ENCODE results near the gene RARB.

RARB gene

DNA sequence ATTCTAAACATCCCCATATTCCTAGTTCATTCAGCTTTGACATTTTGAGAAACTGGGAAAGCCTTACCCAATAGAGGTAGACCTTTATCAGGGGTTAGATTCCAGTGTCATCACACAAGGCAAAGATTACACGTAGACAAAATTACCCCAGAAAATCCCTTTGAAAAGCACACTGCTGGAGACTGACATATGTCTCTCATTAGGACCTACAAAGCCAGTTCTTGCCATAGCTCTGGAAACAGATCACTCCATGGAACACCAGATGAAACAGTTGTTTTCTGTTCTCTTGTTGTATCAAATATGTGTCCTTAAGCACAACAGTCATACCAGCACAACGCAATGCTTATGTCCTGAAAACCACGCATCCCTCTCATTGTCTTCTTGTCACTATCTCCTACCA lies 44.7 kb downstream of the RARB start:
- DNase-seq (ENCODE audit: low read depth), result peak; percentile 6

DNA sequence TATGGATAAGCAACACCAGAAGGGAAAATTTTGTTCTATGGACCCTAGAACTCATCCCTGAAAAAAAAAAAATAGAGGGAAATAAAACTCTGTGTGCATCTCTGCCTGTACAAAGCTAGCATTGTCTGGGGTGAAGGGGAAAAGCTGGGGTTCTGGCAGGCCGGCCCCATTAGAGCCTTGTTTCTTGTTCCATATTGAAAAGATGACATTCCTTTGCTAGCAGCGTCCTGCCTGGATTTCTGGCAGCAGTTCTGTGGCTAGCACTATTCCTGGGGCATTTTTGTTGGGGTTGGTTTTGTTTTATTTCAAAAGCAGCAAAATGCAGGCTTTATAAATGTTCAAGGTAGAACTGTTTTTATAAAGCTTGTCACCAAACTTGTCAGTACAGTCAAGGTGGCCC lies 45.2 kb downstream of the RARB start:
- no peak for DNase-seq (ENCODE audit: low read depth)

DNA sequence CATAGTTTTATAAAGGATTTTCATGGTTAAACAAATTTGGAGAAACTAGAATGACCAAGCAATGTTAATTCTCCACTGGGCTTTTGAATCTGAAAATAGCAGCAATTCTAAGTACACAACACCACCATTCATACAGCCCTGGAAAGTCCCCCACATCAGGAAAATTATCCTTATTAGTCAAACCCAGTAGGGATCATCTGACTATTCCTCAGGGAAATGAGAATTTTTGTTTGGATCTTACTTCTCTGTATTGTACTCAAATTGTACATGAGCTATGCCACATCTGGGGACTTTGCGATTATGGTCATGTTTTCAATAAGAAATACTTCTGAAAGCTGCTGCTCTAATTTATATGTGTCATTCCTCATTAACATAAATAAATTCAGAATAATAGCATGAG lies 46.0 kb downstream of the RARB start:
- DNase-seq (ENCODE audit: low read depth), result no peak

DNA sequence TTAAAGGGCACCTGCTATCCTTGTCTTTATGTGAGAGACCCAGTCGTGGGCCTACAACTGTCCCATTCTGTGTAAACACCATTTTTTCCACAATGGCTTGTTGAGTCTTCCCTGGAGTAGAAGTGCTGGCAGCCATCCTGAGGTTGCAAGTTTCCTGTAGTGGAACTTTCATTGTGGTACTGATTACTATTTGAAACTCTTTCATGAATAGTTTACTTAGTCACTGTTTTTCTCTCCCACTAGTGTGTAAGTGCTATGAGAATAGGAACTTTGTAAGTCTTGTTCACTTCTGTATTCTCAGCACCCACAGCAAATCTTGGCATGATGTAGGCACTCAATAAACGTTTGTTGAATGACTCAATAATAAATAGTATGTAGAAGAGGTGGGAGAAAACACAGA lies 48.6 kb downstream of the RARB start:
- DNase-seq (ENCODE audit: low read depth), result no peak

DNA sequence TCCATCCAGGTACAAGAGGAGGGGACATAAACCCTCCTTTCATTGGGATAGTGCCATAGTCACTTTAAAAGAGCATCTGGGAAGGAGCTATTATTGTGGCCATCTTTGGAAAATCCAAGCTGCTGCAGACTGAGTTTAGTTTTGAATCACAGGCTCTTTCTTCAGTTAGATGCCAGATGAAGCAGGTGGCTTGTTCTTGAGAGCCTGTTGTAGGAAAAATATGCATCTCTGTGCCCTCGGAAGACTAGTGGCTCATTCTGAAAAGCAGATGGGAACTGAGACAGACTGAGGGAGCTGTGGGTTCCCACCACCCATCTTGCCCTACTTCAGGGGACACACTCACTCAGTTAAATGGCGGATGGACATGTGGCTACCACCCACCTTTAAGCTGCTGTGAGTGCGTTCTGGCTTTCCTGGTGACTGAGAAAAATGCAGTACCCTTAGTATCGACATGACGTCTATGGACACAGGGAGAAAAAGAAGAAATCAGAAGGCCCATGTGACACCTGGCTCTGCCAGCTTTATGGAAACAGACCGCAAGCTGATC lies 50.2 kb downstream of the RARB start:
- no peak for DNase-seq (ENCODE audit: low read depth)

DNA sequence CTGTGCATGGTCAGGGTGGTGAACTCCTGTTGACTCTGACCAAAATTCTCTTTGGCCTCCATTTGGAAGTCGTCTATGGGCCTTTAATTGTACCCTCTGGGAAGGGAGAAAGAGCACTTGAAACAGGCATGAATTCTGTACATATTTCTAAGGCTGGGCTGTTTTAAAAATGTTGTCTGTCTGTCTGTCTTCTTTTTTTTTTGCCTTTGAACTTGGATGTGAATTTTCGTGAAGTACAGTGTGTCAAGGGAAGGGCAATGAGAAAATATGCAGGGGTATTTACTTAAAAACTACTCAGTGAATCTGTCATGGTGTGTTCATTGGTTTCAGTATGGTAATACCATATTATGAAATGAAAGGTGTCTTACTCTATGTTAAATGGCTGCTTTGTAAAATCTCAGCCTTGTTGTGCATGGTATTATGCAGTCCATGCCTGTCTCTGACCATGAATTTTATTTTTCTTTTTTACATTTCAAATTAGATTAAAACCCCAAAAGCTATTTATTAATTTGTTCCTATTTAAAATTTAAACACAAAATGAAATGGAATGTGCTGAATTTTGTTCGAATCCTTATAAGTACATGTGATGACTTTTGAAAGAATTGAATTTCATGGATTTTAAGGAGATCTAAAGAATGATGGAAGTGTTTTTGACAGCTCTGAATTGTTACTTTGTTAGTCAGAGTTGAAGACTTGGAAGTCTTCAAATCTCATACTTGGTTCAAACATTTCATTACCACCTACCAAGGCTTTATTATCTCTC lies 51.1 kb downstream of the RARB start:
- no peak for DNase-seq (ENCODE audit: low read depth)

DNA sequence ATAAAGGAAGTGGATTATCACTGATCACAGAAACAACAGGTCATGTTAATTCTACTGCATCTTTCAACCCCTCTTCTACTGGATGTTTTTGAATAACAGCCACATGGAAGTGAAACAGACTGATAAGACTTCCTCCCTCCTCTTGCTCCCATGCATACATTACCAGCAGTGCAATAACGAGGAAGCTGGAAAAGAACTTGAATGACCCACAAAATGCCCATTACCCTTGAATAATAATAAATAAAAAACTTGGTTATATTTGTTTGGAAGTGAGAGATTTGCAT lies 51.6 kb downstream of the RARB start:
- DNase-seq (ENCODE audit: low read depth), result no peak

DNA sequence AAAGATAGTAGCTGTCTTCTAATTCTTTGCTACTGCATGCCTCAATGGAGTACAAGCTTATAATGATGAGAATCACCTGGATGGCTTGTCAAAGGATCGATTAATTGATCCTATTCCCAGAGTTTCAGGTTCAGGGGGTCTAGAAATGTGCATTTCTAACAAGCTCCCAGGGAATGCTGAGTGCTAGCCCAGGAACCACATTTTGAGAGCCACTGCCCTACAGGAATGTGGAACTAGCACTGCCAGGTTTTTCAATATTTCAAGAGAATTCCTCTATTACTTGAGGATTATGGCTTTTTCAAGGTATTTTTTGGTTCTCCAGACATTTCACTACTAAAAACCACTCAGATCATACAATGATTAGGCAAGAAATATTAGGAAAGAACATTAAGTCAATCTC lies 52.7 kb downstream of the RARB start:
- DNase-seq (ENCODE audit: low read depth), result no peak

DNA sequence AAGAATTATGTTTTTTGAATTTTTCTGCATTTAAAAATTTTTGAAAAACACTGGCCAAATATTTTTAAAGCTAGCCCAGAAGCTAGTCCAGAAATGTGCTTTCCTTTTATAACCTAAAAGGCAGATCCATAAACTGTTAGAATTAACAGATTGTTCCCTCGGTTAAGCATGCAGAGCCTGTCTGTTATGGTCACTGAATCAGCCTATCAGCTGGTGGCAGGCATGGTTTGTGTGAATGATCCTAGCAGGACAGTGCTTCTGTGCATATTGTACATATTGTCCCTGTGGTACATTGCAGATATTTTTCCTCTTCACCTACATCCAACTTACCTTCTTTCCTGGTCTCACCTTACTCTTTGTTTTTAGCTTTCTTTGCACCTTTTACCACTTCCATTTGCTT lies 53.3 kb downstream of the RARB start:
- DNase-seq (ENCODE audit: low read depth), result no peak

DNA sequence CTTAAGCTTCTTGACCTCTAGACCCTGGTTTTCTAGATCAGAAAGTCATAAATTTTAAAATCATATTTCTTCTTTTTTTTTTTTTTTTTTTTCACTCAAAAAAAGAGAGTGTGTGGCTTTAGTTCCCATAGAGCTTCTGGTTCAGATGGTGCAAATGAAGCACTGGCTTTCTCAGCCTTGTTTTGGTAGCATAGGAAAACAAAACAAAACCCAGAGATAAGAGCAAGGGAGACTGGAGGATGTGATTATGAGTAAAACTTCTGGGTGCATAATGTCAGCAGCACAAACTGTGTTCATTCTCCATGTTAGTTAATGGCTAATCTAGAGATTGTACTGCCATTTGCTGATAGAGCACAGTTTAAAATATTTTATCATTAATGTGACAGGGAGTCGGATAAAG lies 55.4 kb downstream of the RARB start:
- no peak for DNase-seq (ENCODE audit: low read depth)

DNA sequence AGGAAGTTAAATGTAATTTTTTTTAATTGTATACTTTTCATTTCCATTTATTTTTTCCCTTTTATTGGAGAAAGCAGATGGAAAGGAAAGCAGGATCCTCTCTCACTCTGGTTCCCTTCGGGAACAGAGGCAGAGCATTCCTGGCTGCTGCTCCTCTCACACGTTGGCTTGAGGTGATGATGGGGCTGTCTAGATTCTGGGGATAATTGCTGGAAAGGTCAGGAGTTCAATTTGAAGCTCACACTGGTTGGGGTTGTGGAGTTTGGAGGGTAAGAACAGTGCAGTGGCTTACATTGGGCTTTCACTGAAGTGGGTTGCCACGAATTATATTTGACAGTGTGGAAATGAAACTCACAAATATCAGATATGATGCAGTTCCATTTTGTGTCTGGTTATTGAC lies 57.6 kb downstream of the RARB start:
- no peak for DNase-seq (ENCODE audit: low read depth)

DNA sequence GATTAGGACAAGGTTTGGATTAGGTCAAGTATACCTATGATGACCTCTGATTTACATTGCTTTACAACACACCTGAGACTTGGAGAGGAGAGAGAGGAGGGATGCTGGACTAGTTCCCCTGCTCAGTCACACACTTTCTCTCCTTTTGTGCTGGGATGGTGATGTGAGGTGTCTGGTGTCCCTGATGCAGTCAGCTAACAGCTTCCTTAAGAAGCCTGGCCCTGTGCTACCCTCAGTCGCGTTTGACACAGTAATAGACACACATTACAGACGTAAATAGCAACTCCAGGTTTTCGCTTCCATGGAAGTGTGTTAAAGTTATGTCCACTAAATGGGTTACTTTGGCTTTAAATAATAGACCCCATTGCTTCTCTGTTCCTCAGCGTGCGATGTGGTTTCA lies 58.9 kb downstream of the RARB start:
- no peak for DNase-seq (ENCODE audit: low read depth)

DNA sequence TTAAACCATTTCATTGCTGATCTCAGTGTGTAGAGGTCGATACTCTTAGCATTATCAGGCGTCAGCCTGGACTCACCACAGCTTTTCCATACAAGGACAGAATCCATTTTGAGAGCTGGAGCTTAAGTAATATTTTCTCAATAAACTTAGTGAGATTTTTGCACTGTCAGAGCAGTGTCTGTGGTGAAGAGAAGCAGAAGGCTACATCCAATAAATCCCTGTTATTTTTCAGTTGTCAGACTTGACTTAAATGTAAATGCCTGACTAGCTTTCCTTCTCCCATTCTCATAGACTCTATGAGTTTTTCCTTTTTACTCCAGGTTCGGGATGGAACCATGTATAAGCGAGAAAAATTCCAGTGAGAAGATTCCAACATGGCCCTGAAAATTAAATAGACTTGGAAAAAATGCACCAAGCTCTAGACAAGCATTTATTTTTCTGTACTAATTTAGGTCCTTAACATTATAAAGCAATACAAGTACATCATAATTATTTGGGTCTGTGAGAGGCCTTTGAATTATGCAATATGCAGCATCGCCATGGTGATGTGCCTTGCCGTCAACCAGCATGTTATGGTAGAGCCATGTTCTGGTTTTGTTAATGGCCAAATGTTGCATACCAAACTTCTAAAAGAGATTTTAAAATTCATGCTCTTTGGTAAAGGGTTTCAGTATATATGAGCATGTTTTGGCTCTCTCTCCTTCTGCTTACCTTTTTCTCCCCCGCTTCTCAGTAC lies 62.0 kb downstream of the RARB start:
- DNase-seq (ENCODE audit: low read depth), result no peak

DNA sequence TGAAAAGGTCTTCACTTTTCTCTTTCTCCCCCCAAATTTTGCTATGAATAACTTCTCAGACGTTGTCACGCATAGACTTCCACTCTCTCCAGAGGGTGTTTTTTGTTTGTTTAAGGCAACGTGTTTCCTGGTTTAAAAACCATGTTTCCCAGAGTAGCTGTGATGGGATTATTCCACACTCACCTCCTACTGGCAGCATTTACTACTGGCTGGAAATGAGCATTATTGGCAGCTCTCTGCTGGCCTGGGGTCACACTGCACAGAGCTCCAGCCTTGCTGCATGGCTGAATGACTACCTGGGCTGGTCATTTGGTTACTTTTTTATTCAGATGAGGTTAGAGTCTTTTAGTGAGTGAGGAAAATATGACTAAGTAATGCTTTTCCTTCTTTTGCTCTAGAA lies 65.2 kb downstream of the RARB start:
- DNase-seq (ENCODE audit: low read depth), result no peak

DNA sequence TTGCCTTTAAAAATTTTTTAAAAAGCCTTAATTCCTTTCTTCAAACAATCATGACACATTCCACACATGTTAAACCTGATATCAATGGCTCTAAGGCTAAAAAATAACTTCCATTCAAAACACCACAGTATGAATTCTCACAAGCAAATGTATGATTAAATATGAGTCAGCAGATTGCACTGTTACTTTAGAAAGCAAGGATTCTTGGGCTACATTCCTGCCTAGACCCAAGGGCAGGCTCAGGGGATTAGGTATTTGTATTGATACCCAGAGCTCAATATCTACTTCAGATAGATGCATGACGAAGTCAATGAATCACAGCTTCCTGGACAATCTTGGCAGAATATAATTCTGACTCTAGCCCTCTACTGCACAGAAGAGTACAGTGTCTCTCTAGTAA lies 65.7 kb downstream of the RARB start:
- no peak for DNase-seq (ENCODE audit: low read depth)

DNA sequence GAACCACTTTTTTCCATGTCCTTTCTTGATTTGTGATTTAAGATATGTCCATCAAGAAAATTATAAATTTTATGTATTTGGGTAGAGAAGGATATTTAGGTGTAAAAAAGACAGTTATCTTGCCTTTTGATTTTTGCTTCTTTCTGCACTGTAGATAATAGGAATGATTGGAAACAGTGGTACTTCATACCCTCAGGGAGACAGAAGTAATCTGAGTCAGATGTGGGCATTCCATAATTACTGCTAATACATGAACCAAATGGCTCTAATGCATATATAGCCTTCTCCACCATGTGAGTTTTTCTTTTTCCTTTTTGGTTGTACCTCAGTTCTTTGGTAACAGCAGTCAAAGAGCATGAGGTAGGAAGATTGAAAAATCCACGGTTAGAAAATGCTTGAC lies 67.2 kb downstream of the RARB start:
- DNase-seq (ENCODE audit: low read depth), result no peak

DNA sequence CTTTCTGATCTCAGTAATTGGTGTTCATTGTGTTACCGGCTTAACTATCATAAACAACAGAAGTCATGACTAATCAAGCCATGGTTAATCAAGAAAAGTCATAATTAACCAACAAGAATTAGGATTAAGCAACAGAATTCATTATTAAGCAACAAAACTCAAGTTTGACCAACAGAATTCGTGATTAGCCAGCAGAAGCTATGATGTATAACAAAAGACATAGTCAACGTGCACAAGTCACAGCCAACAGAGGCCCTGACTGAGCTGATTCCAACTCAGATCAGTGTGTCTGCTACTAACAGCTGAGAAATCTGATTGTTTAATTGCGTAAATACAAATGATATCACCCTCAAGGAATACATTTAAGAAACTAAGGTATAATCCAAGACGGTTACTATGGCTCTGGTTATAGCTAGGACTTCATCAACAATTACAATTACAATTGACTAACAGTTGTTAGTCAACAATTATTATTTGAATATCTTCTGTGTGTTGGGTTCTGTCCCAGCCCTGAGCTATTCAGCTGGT lies 67.7 kb downstream of the RARB start:
- no peak for DNase-seq (ENCODE audit: low read depth)

DNA sequence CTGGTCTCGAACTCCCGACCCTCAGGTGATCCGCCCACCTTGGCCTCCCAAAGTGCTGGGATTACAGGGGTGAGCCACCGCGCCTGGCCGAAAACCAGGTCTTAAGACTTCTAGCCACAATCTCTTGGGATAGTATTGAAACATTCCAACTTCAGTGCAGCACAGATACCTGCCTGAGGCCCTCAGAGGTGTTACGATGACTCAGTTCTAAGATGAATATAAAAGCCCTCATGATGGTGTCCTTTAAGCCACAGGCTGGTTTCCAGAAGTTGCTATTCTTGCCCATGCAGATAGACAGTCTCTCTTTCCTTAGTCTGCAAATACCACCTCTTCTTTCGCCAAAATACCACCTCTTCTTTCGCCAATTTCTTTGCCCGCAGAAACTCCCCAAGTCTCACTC lies 69.0 kb downstream of the RARB start:
- no peak for DNase-seq (ENCODE audit: low read depth)

DNA sequence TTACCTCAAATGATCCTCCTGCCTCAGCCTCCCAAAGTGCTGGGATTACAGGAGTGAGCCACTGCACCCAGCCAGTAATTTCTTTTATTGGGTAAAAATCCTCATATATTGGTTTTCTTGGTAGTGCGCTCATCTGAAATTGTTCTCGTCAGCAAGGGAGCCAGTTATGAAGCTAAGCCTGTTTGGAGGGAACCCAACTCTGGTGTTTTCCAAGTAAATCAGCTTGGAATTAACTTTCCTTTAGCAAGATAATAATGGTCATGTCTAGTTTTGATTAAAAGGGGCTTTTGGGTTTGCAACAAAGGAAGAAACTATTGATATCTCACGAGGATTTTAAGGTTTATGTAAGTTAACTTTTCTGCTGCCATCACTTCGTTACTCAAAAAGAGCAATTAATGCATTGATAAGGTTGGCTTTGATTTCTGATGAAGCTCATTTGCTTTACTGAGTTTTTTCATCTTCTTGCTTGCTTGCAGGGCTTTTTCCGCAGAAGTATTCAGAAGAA lies 72.7 kb downstream of the RARB start:
- no peak for DNase-seq (ENCODE audit: low read depth)

DNA sequence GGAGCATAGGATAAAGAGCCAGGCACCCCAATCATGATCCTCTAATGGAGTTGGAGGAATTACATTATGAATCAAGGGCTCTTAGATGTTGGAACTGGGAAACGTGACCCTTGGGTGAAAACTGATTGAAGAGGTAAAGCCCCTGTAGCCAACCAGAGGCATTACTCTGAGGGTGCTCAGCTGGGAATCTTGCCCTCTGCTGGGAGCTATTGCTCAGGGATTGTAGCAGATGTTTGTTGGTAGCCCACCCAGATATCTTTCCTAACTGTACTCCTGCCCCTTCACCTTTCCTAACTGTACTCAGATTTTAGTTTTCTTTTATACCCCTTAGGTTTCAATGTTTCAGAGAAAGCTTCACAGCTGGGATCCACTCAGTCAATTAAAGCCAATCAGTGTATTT lies 74.2 kb downstream of the RARB start:
- no peak for DNase-seq (ENCODE audit: low read depth)

DNA sequence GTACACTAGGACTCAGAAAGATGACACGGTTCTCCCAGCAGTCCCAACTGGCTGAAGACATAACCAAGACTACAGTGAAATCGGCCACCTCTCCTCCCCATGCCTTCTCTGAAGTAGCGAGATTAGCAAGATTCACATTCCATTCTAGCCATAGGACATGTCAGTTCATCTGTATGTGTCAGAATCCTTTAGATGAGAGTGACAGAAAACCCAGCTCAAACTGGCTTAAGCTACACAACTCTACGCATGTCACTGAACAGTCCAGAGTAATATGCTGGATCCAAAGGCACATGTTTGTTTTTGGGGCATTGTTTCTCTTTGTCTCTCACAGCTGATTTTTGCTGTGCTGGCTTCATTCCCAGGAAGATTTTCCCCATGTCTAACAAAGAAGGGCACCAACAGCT lies 75.8 kb downstream of the RARB start:
- DNase-seq (ENCODE audit: low read depth), result no peak

DNA sequence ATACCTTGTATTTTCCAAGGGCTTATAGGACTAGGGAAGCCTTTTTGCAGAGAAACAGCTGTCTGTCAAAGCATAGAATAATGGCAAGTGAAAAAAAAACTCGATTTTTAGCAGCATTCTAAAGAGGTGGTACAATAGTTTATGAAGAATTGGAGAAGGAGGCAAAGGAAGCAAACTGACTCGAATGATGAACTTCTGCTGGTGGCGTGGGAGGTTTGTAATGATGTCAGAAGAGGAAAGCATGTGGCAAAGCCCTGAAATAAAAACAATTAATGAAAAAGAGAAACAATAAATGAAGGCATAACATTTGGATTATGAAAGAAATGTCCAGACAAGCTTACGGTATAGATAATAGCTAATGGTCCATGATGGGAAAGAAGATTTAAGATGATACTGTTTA lies 77.5 kb downstream of the RARB start:
- DNase-seq (ENCODE audit: low read depth), result no peak

DNA sequence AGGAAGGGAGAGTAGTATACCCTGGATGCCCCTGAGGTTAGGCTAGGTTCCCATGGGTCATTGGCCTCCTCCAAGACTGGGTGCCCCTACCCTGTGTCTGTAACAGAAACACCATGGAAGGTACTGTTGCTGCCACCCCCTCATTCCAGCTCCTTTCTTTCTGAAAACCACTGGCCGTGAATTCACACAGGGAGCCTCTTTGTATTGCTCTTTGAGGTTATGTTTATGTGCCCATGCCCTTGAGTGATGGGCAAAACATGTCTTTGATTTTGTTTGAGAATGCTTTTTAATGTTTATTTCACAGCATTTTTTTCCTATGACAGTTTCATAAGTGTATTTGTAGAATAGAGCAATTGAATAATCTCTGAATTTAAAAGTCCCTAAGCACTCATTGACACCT lies 79.7 kb downstream of the RARB start:
- no peak for DNase-seq (ENCODE audit: low read depth)

DNA sequence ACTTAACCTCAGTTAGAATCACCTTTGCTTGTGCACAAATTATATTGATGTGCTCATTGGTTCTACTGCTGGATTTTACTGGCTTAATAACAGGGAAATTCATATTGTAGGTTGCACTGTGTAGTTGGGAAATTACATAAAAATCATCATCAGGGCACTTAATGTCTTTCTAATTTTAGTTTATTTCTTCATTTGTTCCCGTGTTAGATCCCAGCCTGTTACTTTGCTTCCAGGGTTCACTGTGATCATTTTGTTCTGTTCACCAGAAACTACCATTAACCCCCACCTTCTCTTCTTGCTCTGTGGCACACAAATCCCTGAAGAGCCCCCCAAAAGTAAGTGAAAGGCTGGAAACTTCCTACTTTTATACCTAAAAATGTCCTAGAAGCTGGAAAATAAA lies 80.4 kb downstream of the RARB start:
- DNase-seq (ENCODE audit: low read depth), result no peak
